Middle frontal gyrus (tissue), 1 donor: ENCODE results near the gene LMTK2.

Experiments
- DNase-seq: peaks from one replicate; pipeline ENCODE4 v3.0.0-alpha.2; 2015; ENCODE audit warnings: low spot score; ENCODE audit errors: extremely low spot score

LMTK2 gene

DNA sequence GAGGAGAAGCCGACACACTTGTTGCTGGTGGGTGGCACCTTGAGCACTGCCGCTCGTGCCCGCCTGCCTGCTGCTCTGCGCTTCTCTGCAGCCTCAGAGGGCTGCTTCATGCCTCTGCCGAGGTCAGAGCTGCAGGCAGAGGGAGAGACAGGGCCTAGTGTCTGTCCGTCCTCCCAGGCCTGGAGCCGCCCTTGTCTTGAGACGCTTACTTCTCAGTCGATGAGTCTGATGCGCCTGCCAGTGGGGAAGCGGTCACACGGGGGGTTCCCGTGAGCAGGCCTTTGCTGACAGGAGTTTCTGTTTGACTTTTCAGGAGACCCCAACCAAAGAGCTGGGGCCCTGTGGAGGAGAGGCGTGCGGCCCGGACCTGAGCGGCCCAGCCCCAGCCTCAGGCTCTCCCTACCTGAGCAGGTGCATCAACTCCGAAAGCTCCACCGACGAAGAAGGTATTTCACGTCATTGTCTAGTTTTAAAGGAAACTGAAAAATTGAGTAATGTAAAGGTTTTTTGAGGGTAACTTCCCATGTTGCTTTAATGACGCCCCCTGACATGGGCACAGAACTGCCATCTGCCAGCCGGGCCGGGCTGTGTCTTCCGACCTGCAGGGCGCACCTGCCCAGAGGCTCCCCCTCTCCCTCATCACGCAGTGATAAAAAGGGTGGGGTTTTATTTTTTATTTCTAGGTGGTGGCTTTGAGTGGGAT is 96.8 kb downstream of the LMTK2 start:
- no peak for DNase-seq

DNA sequence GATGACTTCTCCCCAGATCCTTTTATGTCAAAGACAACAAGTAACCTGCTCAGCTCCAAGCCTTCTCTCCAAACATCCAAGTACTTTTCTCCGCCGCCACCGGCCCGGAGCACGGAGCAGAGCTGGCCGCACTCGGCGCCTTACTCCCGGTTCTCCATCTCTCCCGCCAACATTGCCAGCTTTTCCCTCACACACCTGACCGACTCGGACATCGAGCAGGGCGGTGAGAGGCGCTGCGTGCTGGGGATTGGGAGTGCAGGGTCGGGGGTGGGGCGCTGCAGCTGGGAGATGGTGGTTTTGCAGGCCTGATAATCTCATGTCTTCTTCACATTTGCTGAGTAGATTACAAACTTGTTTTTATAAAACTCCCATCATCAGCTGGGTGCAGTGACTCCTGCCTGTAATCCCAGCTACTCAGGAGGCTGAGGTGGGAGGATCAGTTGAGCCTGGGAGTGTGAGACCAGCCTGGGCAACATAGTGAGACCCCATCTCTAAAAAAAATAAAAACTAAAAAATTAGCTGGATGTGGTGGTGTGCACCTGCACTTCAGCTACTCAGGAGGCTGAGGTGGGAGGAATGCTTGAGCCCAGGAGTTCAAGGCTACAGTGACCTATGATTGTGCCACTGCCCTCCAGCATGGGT is 97.4 kb downstream of the LMTK2 start:
- no peak for DNase-seq

DNA sequence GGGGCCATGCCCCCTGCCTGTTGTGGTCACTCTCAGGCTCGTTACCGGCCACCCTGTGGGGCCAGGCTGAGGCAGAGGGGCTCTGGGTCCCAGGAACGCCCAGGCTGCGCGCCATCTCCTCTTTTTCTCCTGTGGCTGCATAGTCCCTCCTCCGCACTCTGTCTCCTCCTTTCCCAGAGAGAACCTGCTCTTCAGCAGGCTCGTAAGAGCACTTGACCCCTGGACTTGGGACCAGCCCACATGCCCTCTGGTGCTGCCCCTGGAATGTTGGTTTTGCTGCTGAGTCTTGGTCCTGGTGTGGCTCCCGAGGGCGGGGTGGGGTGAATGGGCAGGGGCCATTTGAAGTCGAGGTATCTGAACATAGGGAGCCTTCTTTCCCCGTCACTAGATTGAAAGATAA is 98.0 kb downstream of the LMTK2 start:
- no peak for DNase-seq

DNA sequence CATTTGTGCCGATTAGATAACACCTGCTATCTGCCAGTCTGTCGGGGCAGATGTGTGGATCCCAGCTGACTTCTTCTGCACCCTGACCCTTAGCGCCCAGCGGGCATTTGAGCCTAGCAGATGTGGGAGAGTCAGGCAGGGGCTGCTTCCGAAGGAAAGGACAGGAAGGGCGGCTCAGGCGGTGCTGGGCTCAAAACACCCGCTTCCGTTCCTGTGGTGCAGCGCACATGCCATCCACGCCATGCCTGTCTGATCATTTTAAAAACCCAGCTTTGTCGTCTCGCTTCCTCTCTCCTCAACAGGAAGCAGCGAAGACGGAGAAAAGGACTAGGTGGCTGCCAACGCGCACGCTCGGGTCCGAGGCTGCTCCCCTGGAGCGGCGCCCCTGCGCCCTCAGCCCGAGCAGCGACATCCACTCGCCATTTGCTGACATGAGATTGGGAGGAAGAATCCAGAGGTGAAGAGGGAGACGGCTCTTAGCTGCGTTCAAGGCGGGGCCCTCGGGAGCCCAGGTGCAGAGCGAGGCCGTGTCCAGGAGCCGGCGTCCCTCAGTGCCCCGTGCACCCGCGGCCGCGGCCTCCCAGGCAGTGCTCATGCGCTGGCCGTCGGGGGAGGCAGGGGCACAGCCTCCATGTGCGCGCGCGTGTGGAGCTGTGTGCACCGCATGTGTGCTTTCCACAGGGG is 98.6 kb downstream of the LMTK2 start:
- DNase-seq: no peak

DNA sequence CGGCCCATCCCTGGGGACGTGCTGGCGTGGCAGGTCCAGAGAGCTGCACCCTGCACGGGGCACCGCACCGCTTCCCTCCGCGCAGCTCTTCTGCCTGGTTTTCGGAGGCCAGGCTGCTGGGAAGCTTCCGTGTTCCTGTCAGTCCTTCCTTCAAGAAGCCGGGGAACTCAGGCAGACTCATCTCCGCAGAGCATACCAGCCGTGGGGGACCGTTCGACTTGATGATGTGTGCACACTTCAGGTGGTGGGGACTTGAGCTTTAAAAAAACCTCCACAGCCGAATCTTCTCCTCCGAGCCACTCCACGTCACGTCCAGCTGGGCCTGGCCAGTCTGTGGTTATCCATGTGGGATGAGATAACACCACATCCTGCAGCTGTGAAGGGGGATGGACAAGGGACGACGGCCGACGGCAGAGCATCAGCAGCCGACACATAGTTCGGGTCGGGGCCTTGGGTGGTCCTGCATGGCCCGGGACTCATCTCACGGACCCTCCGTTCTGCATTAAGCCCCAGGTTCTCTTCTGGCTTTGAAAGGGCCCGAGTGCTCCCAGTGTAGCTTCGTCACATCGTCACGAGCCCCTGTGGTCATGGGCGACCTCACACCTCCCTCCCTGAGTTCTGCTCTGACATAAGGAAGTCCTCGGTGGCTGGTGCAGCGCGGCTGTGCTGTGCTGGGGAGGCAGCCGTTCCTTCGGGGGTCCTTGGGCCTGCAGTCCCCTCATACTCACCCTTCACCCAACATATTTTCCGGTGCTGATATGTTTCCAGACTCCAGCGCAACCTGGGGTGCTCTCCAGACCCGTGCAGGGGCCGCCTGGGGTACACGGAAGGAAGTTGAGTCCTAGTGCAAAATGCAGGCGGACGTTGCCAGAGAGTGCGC is 100.0 kb downstream of the LMTK2 start:
- DNase-seq: no peak

DNA sequence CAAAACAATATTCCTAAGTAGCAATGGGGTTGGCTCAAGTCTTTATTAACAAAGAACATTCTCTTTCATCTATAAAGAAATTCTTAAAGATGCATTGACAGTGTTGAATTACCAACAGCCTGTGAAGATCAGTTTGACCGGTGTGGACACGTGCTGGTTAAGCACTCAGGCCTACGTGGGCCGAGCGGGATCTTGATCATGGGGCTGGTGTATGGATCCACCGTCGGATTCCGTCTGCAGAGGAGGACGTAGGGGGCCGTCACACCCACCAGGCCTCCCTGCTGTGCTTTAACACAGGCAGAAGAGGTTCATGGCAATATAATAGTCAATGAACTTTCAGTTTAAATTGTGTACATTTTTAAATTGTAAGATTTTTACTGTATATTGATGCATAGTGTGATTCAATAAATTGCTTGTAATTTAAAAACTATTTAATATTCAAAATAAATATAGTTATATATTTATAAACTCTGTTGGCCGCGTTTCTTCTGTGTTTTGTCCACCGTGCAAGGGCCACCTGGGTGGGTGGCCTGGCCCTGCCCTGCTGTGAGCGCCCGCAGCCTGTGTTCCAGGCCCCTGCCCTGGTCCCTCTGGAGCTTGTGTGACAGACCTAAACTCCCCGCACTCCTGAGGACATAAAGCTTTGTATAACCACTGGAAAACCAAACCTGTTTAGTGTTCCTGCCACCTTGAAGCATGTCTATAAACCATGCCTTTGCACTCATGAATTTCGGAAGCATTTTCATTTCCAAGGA is 102.7 kb downstream of the LMTK2 start:
- DNase-seq: no peak

DNA sequence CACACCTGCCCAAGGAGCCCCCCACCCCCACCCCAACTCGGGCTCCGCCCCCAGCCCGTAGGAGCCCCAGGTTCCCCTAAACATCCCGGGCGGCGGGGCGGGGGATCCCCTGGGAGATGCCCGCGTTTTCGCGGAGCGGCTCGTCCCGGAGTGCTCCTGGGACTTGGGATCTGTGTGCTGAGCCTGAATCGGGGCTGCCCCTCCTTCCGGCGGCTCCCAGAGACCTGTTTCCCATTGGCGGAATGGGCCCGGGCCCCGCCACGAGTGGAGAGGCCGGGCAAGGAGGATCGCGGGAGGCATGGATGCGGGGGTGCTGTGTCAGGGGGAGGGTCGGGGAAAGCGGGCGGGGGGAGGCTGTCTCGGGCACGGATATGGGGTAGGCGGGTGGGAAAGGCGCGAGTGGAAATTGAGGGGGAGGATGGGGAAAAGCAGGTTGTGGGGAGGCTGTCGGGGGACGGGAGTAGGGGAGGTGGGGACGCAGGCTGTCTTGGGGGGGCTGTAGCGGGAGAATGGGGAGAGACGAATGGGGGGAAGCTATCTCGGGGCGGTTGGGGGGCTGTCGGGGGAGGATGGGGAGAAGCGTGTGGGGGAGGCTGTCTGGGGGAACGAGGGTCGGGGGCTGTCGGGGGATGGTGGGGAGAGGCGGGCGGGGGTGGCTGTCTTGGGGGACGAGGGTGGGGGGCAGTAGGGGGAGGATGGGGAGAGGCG is 104.0 kb downstream of the LMTK2 start:
- no peak for DNase-seq

DNA sequence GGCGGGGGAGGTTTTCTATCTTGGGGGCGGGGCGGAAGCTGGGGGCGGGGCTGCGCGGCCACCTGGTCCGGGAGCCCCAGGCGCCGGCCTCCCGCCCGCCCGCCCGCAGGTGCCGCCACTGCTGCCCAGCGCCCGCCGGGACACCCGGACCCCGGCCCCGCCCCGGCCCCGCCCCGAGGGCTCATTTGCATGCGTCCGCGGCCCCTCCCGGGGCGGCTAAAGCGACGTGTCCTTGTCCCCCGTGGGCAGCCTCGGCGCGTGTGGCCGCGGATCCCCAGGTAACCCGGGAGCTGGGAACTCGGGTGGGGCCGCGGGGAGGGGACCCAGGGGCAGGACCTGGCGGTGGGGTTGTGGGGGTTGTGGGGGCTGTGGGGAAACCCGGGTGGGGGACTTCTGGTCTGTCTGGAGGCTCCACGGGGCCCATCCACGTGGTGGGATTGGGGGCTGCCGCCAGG is 104.6 kb downstream of the LMTK2 start, which contains the start of gene BHLHA15:
BHLHA15 (plus strand) TSS at position 219 of the 455 bp plus-strand sequence. CDS start 871 bp downstream, outside the sequence.
- no peak for DNase-seq

DNA sequence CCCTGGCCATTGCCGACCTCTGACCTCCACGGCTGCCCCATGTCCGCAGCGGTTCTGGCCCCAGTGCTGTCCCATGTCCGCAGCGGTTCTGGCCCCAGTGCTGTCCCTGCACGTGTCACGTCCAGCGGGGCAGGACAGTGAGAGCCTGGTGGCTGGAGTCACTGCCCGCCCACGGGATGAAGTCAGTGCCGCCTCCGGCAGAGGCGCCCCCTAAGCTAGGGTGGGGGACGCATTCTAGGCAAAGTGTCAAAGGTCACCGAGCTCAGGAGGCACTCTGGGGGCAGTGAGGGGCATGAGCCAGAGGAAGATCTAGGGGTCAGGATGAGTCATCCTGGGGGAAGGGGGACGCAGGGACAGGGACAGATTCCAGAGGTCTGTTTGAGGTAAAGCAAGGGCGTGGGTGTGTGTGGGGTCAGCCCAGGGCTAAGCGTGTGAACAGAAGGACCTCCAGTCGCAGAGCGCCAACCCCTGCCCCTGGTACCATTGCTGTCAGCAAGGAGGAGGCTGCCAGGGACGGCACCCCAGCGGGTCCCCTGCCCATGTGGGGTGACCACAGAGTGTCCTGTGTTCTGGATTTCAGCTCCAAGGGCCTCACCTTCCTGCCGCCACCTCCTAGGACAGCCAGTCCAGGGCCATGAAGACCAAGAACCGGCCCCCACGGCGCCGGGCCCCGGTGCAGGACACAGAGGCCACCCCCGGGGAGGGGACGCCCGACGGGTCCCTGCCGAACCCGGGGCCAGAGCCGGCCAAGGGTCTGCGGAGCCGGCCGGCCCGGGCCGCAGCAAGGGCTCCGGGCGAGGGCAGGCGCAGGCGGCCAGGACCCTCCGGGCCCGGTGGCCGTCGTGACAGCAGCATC is 105.2 kb downstream of the LMTK2 start:
- no peak for DNase-seq

DNA sequence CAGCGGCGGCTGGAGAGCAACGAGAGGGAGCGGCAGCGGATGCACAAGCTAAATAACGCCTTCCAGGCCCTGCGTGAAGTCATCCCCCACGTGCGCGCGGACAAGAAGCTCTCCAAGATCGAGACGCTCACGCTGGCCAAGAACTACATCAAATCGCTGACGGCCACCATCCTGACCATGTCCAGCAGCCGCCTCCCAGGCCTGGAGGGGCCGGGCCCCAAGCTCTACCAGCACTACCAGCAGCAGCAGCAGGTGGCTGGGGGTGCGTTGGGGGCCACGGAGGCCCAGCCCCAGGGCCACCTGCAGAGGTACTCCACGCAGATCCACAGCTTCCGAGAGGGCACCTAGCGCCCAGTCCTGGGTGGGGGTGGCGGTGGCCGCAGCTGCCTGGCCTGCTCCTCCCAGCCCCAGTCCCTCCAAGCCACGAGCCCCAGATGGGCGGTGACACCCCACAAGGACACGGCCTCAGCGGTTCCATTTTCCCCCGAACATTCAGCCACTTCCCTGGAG is 105.9 kb downstream of the LMTK2 start:
- no peak for DNase-seq

DNA sequence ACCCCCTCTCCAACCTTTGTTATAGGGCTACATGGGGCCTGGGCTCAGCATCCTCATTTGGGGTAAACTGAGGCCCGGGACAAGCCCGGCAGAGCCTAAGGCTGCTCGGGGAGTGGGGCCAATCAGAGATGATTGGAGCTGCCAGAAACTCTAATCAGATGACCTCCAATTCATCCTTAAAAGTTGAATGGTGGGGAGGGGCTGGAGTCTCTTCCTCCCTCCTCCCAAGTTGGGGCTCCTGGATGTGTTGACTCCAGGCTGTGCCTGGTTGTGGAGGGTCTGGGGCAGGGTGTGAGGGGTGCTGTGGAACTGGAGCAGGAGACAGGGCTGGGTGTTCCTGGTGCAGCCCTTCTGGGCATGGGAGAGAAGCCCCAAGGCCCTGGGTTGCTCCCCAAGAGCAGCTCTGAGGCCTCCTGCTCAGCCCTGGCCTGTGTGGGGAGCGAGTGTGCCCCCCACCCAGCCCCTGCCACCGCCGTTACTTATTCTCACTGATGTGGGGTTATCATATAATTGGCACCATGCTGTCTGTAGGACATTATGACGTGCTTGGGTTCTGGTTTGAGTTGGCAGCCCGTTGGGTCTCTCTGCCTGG is 106.7 kb downstream of the LMTK2 start:
- no peak for DNase-seq

DNA sequence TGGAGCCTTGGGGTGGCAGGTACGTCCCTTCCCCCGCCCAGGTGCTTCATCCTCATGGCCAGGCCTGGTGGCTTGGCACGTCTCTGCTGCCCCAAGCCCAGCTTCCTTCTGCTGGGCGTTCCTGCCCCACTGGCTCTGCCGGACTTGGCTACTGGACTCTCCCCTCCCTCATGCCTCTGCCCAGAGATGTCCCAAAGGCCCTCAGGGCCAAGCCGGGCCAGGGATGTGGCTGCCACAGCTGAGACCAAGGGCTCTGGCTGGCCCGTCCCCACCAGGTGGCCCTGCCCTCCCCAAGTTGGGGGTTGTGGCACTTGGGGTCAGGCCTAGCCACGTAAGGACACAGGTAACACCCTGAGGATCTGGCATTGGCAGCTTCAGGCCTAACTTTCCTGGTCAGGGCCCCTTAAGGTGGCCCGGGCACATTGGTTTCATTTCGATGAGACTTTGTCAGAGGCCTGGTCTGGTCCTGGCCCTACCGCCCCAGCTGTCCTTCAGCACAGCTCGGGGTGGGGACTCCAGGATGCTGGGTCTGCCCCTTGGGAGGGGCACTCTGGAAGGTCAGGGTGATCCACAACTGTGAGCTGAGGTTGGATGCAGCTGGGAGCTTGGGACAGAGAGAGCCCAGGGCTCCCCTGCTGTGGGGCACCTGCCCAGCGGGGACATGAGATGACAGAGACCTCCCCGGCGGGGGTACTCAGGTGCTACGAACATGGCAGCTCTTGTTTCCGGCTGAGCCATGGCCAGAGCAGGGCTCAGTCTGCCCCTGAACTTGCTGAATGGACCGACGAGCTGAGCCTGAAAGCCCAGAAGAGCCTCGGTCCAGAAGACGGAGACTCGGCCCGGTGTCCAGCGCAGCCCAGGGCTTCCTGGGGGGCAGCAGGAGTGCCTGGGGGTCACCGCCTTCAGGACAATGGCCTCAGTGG is 107.5 kb downstream of the LMTK2 start:
- DNase-seq: no peak

DNA sequence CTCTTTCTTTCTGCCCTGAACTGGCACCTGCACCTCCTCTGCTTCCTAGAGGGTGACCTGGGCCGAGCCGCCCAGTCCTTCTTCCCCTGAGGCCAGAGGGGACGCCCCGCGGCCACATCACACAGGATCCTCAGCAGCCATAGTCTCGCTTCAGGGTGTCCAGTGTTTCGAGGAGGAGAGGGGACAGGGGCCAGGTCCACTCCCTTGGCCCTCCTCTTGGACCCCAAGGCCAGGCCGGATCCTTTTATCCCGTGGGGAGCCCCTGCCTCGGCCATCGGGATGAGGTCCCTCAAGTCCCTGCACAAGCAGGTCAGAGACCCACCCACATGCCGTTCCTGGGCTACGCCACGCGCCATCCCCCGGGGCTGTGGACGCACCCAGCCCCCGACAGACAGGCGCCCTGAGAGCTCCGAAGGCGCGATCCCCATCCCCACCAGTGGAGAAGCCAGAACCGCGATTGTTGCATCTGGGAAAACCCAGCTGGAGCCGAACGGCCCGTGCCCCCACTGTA is 108.2 kb downstream of the LMTK2 start:
- no peak for DNase-seq

DNA sequence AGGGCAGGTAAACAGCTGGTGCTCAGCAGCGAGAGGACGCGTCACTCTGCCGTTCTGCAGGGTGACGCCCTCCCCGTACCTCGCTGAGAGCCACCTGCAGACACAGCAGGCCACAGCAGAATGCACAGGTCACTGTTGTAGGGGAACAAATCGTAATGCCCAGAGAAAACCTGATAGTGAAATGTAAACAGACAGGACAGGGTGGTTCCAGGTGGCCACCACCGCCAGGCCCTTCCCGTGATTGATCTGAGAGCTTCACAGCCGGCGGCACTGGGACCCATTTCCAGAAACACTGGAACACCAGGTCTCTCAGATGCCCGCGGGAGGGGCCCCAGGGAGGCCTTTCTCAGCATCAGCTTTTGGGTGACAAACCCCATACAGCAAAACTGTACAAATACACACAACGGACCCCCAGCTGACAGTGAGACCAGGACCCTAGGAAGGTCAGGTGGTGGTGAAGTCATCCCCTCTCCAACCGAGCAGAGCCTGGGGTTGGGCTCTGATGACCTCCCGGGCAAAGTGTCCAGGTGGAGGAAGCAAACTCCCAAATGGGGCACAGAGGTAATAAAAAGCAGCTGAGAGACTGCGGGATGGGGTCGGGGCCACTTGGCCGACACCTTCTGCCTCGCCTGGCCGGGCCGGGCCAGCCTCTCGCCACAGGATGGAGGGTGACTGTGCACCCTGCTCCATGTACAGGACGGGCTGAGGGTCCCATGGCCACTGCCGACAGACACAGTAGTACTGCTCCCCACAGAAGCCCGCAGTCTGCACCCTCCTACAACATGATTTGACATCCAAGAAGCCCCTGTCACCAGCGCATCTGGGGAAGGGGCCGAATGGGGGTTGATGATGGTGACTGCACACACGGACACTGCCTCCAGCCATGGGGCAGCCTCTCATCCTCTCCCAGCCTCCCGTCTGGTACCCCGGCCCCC is 109.2 kb downstream of the LMTK2 start:
- DNase-seq: no peak

DNA sequence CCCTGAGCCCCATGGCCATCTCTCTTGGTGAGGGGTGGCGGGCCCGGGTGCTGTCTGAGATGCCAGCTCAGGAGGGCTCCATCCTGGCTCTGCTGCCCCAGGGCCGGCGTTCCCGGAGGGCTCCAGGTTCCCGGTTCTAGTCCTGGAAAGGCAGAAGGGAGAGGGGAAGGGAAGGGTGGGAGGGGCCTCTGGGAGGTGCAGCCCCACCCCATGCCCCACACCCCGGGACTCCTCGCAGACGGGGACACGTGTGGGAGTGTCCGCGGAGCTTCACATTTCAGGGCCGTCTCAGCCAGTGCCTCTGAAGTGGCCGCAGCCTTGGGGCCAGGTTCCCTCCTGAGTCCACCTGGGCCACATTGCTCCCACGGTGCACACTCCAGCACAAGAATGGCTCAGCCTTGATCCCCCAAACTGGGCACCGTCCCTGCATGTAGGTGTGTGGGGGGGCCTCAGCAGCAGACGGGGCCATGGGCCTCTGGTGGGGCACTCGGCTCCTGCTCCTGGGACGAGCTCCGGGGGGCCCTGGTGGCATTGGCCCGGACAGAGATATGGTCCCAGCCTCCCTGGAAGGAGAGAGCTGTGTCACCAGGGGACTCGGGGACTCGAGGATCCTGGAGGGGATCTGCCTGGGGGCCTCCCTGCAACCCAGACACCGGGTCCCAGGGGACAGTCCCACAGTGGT is 110.4 kb downstream of the LMTK2 start:
- DNase-seq: no peak
